ENCODE data around the gene PIP4K2A. TPM values are rescaled to one million over a fixed set of nuclear protein-coding genes. Genes with fewer than 3 reads are reported as not detected.
A peak's percentile ranks its signal among the peaks of the same experiment; 100 is the strongest.

PIP4K2A gene
- total and polyA plus RNA-seq, 2 of the 13 experiments (the other 11 are each of a cell fraction or from before 2014, with no cell fraction given) = 9.1 to 22.6 TPM

- TF ChIP-seq PBX3 (CRISPR knock-in tag; IDR thresholded peaks at IDR 0.05; ENCODE audit: borderline replicate concordance) (no peak), ZNF740 (CRISPR knock-in tag; IDR thresholded peaks at IDR 0.05) (0 out of 2 replicates have a peak, but pooled peaks have one; percentile 22), HNF1B (CRISPR knock-in tag; IDR thresholded peaks at IDR 0.05) (no peak), E2F5 (CRISPR knock-in tag; conservative IDR thresholded peaks at IDR 0.05) (no peak), TBX3 (IDR thresholded peaks at IDR 0.05; ENCODE audit: borderline replicate concordance) (no peak), HMG20B (CRISPR knock-in tag; conservative IDR thresholded peaks at IDR 0.05) (no peak), ARNTL (CRISPR knock-in tag; IDR thresholded peaks at IDR 0.05) (0 out of 2 replicates have a peak, but pooled peaks have one; percentile 18), ELF1 (CRISPR knock-in tag; IDR thresholded peaks at IDR 0.05) (peak; percentile 64), GATAD1 (CRISPR knock-in tag; IDR thresholded peaks at IDR 0.05) (0 out of 2 replicates have a peak, but pooled peaks have one; percentile 23), EP300 (IDR thresholded peaks at IDR 0.05; ENCODE audit: low read depth in 2 of 2, low read length in 2 of 2) (peak in 1 of 2 experiments; percentile 56; a peak in 2 of 4 replicates), EP300 (CRISPR knock-in tag; IDR thresholded peaks at IDR 0.05; ENCODE audit: borderline replicate concordance) (no peak), MYC (CRISPR knock-in tag; IDR thresholded peaks at IDR 0.05; ENCODE audit: borderline replicate concordance) (peak; percentile 43; the same call in 1 of the 2 replicates), ZNF343 (CRISPR knock-in tag; IDR thresholded peaks at IDR 0.05) (0 out of 2 replicates have a peak, but pooled peaks have one; percentile 28), FOSL2 (CRISPR knock-in tag; IDR thresholded peaks at IDR 0.05) (peak; percentile 58), ZMYM3 (CRISPR knock-in tag; IDR thresholded peaks at IDR 0.05) (peak; percentile 60; the same call in 1 of the 2 replicates), ZNF354B (CRISPR knock-in tag; IDR thresholded peaks at IDR 0.05) (no peak), ZNF414 (CRISPR knock-in tag; IDR thresholded peaks at IDR 0.05) (no peak), HNF1A (IDR thresholded peaks at IDR 0.05; ENCODE audit: low read depth) (no peak), HNF1A (CRISPR knock-in tag; IDR thresholded peaks at IDR 0.05; ENCODE audit: borderline replicate concordance) (peak; percentile 40; the same call in 1 of the 2 replicates)
Measured at GRCh38 chr10:22615819-22616499, 98.4 kb downstream of the PIP4K2A start (continued).
